Neural cell (in vitro differentiated cells): Measurements from ENCODE around the gene CCDC40.

Experiments used
- CTCF ChIP-seq: fragments of 450-650 bp; IDR thresholded peaks from 2 replicates; pipeline ENCODE4 v1.5.1; 2014; ENCODE audit warnings: antibody characterized with exemption, mild to moderate bottlenecking, moderate library complexity; ENCODE audit not compliant: poor library complexity, severe bottlenecking
- EP300 ChIP-seq: fragments of 450-650 bp; conservative IDR thresholded peaks from 2 replicates; pipeline ENCODE4 v1.6.1; 2014; ENCODE audit warnings: antibody characterized with exemption, mild to moderate bottlenecking, moderate library complexity; ENCODE audit not compliant: poor library complexity, severe bottlenecking
- MXI1 ChIP-seq: fragments of 450-650 bp; conservative IDR thresholded peaks from 2 replicates; pipeline ENCODE4 v1.6.1; 2014; ENCODE audit warnings: antibody characterized with exemption, mild to moderate bottlenecking; ENCODE audit not compliant: poor library complexity, severe bottlenecking
- POLR2AphosphoS5 ChIP-seq: IDR thresholded peaks from 2 replicates; pipeline ENCODE4 v1.6.1; 2012

DNA sequence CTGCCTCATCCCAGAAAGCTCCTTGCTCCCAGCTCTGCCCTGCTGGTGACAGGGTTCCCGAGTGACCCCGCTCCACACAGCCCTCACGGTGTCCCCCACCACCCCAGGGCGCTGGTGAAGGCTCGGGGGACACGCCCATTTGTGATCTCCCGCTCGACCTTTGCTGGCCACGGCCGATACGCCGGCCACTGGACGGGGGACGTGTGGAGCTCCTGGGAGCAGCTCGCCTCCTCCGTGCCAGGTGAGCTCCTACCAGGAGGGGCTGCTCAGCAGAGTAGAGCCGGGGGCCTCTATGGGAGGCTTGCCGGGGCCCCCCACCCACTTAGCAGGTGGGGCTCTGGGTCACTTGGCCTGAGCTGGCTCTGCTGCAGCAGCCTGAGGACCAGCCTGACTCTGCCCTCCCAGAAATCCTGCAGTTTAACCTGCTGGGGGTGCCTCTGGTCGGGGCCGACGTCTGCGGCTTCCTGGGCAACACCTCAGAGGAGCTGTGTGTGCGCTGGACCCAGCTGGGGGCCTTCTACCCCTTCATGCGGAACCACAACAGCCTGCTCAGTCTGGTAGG lies 76.1 kb downstream of the CCDC40 start:
- no peak for TF ChIP-seq CTCF
- TF ChIP-seq POLR2AphosphoS5: no peak
- no peak for TF ChIP-seq MXI1
- TF ChIP-seq EP300: no peak
